Pons (tissue), 1 donor: ENCODE data around the gene APP.
"Not testable (repeated sequence)": the region's sequence is repeated elsewhere in the genome, so short reads cannot be mapped to it uniquely, and the experiment has no call there.

Source experiments
- DNase-seq: peaks from one replicate; pipeline ENCODE4 v3.0.0-alpha.2; 2016; ENCODE audit warnings: low spot score

The APP gene

DNA sequence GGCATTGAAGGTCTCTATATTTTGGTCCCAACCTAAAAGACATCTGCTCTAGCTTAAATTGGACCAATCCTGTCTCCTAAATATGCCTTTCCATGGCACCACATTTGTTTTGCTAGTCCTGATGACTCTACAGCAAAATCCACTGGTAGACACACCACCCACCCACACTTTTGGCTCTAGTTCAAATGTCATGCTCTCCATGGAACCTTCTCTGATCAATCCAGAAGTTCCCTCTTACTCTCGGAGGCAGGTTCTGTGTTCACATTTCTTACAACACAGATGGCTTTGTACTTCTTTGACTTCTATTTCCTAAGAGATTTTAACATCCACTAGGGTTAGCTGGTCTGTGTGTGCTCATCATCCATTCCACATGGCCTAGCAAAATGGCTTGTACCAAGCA is 151.3 kb downstream of the APP start:
- DNase-seq: no peak

GRCh38 chr21:26013970-26014369 is 156.6 kb downstream of the APP start:
- DNase-seq: no peak

- not testable (repeated sequence) for DNase-seq
These were observed 158.1 kb downstream of the APP start for GRCh38 chr21:26012482-26012881.

GRCh38 chr21:26011292-26011940 is 159.2 kb downstream of the APP start:
- DNase-seq: no peak

DNA sequence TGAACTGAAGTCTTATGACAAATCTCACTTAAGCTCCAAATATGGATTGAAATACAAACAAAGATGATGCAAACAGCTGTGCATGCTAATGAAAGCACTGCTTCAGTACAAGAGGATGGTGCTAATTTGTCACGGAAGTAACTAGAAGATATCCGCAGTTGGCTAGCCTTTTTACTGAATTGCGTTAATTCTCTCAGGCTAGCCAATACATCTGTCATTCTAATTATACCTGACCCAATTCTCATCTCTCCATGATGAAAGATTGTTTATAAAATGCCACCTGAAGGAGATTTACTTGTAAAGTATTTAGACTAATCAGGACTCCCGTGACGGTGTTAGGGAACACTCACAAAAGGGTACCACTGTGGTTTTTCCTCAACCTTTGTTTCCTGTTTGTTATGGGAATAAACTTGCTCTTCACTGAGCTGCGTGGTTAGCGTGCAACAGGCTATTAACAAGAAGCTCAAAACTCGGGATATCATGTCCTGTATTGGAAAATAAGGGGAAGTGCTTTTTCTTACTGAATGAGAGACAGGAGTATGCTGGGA is 162.5 kb downstream of the APP start:
- peak; percentile 73 for DNase-seq

DNA sequence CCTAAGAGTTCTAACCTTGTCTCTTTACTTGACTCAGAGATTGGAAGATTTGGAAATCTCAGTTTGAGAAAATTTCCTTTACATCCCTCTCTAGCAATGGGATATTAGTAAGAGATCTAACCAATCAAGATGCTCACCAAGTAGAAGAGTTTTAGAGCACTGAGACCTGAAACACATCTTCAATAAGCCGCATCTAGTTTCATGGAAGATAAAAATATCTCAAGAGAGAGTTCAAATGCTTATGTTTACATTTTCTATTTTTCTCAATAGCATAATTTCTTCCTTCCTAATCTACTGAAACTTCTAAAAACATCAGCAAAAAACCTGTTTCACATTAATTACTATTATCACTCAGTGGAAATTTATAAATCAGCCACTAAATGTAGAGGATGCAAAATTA is 165.1 kb downstream of the APP start:
- DNase-seq: no peak

DNA sequence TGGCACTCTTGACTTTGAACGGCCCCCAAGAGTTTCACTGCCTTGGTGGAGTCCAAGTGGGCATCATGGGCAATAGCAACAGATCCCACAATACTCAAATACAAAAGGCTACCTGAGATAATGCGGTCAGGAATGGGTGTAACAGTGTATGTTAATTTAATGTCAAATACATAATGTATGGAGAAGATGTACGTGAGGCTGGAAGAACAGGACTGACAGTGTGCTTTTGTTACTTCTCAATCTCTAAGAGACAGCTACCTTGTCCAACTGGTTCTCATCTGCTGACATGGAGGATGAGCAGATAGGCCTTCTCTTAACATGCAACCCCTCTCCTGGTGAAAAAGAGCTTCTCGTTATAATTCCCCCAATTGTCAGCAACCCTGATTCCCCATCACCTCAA is 167.2 kb downstream of the APP start:
- no peak for DNase-seq

- DNase-seq: no peak
These were observed 169.2 kb downstream of the APP start for GRCh38 chr21:26001356-26001755.

DNA sequence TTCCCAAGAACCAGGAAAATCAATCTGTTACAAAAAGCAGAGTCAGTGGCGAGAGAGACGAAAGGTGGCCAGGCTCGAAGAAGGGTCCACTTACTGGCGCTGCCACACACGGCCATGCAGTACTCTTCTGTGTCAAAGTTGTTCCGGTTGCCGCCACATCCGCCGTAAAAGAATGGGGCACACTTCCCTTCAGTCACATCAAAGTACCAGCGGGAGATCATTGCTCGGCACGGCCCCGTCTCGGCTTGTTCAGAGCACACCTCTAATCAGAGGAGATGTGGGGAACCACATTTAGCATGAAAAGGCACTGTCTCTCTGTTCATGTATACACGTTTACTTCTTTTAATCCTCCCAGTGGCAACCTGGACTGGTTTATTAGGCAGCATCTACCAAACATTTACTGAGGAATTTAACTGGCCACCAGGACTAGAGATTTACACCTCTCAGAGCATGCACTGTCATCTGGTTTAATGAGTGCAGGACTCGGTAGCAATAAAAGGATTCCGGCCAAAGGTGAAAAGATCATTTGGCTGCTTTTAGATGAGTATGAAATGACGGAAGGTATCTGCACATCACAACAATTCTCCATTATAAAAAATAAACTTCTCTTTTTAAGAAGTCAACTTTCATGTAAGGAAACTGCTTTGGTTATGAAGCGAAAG is 170.5 kb downstream of the APP start:
- no peak for DNase-seq

- peak; percentile 98 for DNase-seq
These were observed 172.6 kb downstream of the APP start for GRCh38 chr21:25997788-25998611.

GRCh38 chr21:25995278-25995677 is 175.3 kb downstream of the APP start:
- DNase-seq: peak; percentile 75

DNA sequence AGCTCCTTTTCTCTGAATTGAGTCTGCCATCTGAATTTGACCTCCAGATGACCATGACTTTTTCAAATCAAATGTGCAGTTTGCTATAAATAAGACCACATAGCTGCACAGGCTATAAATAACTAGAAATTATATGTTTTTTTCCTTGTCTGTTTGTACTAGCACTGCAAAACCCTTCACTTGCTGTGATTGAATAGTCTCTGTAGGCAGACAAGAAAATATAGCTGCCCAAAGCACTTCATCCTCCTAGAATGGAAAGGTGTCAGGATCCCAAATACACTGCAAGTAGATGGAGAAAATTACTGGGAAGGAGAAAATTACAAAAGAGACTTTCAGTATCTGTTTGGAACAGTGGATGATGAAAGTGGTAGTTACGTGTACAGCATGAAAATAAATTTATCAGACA is 175.8 kb downstream of the APP start:
- DNase-seq: peak; percentile 79

DNA sequence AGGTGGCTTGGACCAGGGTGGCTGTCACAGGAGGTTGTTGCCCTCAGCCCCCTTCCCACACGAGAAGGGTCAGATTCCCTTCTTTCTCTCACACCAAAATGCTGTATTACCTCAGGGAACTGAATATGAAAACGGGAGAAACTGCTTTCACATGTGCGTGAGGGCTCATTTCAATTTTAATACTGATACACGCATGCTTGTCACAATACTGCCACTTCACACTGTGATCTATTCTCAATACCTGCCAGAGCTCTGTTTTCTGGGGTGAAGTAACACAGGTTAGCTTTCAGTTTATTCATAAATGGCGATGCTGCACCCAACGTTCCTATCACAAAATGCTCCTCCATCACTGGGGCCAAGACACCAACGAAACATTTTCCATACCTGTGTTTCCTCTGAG is 181.8 kb downstream of the APP start:
- DNase-seq: no peak

DNA sequence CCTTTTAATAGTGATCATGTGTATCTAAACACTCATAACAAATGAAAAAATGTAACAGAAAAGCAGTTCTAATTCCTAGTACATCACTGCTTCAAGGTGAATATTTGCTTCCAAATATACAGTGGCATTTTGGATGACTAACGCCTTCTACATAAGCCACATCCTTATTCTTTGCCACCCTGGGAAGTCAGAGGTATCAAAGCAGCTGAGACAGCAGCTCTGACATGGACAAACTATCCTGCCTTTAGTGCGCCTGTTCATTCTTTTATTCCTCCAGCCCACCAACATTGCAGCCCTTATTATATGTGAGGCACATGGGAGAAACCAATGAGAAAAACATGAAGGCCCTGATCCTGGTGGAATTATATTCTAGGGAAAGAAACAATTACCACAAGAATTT is 183.0 kb downstream of the APP start:
- no peak for DNase-seq

- DNase-seq: peak; percentile 72
These were observed 183.6 kb downstream of the APP start for GRCh38 chr21:25986928-25987327.

GRCh38 chr21:25985990-25986389 is 184.6 kb downstream of the APP start:
- DNase-seq: no peak

- DNase-seq: no peak
These were observed 186.0 kb downstream of the APP start for GRCh38 chr21:25984538-25984937.

GRCh38 chr21:25983745-25984144 is 186.8 kb downstream of the APP start:
- peak; percentile 71 for DNase-seq

- DNase-seq: no peak
These were observed 189.9 kb downstream of the APP start for GRCh38 chr21:25980710-25981109.

DNA sequence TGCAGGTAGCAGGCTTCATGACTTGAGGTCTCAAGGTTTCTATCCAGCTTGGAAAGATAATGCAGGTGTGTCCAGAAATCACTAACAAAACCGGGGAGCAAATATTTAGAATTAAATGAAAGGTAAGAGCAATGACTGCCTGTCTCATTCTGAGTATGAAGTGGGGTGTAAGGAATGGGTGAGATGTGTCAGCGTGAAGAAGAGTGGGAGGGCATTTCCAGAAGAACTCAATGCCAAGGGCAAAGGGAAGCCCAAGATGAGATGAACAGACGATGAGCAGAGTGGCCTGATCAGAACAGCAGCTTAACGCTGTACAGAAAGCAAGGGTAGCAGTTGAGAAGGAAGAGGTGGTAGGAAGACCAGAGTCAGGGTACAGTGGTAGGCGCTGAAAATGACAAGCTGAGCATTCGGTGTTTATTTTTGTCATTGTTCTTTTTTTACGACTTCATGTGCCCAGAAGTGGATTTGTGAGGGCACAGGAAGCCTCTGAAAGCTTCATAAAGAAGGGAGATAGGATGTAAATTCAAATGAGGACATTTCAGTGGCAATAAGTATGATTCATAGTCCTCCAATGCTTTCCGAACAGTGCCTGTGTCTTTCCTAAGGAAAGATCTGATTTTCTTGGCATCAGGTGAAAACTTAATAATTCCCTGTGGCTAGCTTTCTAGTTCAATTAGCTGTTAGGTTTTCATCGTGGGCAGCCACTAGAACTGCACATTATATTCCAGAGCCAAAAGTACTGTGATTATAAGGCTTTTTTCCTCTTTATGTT is 190.5 kb downstream of the APP start:
- no peak for DNase-seq

DNA sequence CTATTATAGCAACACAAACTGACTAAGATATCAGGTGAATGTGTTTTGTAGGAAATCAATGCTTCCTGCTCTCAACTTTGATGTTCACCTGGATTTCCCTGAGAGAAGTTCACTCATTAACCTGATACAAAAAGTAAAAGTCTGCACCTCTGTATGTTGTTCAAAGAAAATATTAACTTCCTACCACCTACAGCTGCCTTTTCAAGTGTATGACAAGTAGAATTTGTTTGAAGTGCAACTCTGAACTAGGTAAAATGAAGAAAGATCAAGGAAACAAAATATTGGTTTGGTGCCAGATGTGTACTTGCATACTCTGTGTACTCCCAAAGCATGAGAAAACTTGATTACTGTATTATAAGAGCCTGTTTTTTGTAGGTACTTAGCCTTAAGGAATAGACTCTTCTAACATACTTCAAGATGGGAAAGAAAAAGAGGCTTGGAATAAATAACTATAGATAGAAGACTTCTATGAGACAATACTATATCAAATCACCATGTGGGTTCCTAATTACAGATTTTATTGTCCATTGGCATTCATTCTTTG is 193.4 kb downstream of the APP start:
- DNase-seq: no peak

- no peak for DNase-seq
These were observed 195.6 kb downstream of the APP start for GRCh38 chr21:25974964-25975363.
